Endothelial cell of umbilical vein (primary cell): Measurements from ENCODE around the gene IMPA2. TPM values are rescaled to one million over a fixed set of nuclear protein-coding genes. Genes with fewer than 3 reads are reported as not detected.

Experiments used
- BruUV-seq: library from RNA; stranded (reverse); fragments of 400-500 nt; replicated peaks from 2 replicates; lab custom pipeline; 2021; lab: Mats Ljungman, UMichigan
- CTCF ChIA-PET: fragments of 300-600, 350-600 bp; sonication (Branson Sonifier 250); formaldehyde crosslinking; loops from one replicate; lab custom pipeline; 2021; ENCODE audit warnings: antibody characterized with exemption, inconsistent platforms; lab: Charles Lee
- POLR2A ChIA-PET: fragments of 300-600, 350-600 bp; sonication (Branson Sonifier 250); formaldehyde crosslinking; loops from one replicate; lab custom pipeline; 2021; ENCODE audit warnings: antibody characterized with exemption, inconsistent platforms; lab: Charles Lee
- DNase-seq: peaks from one replicate; pipeline ENCODE4 v3.0.0-alpha.2; 2011; ENCODE audit warnings: low read depth, low spot score
- FAIRE-seq: peaks from 2 replicates; lab custom pipeline; 2011; peaks lifted over from hg19 to GRCh38; lab: Jason Lieb, UNC
- H2AFZ ChIP-seq: 2 replicates; pipeline ENCODE4 v1.6.0; 2012; ENCODE audit warnings: low read depth, low read length, control low read depth, inconsistent platforms
- H3K27ac ChIP-seq: 2 replicates; pipeline ENCODE4 v1.5.1; 2011; ENCODE audit warnings: low read depth, mild to moderate bottlenecking, control low read depth, low read length, moderate library complexity; ENCODE audit not compliant: insufficient read depth
- H3K27me3 ChIP-seq, 2 experiments: 2 replicates each; pipeline versions ENCODE4 v1.6.0 to v1.6.1; 2011; ENCODE audit warnings: low read length in 2 of 2, mixed read lengths in 1 of 2; ENCODE audit not compliant: control insufficient read depth in 2 of 2, insufficient read depth in 2 of 2
- H3K36me3 ChIP-seq, 2 experiments: 2 replicates in 1 of 2; 3 replicates in 1 of 2; pipeline ENCODE4 v1.5.1; 2011; ENCODE audit warnings: low read length in 2 of 2, mild to moderate bottlenecking in 1 of 2, moderate library complexity in 1 of 2; ENCODE audit not compliant: control insufficient read depth in 2 of 2, insufficient read depth in 2 of 2; ENCODE audit errors: extremely low read depth in 1 of 2
- H3K4me1 ChIP-seq: 3 replicates; pipeline ENCODE4 v1.5.1; 2011; ENCODE audit warnings: mild to moderate bottlenecking, low read length; ENCODE audit not compliant: control insufficient read depth, insufficient read depth; ENCODE audit errors: extremely low read depth
- H3K4me2 ChIP-seq: 2 replicates; pipeline ENCODE4 v1.6.1; 2011; ENCODE audit warnings: low read length, control low read depth, mixed read lengths; ENCODE audit not compliant: insufficient read depth
- H3K4me3 ChIP-seq, 3 experiments: fragments of 200-600 bp in 1 of 3; sonication (generic), shearing (Covaris generic) in 1 of 3; replicated peaks in 1 of 3; 2 replicates each; pipeline ENCODE4 v1.5.1; 2011 to 2016; ENCODE audit warnings: control low read depth in 3 of 3, low read length in 3 of 3, mild to moderate bottlenecking in 2 of 3, inconsistent platforms in 1 of 3, low read depth in 1 of 3, moderate library complexity in 1 of 3; ENCODE audit not compliant: insufficient read depth in 1 of 3
- H3K79me2 ChIP-seq: 2 replicates; pipeline ENCODE4 v1.6.0; 2012; ENCODE audit warnings: low read length, inconsistent platforms; ENCODE audit not compliant: control insufficient read depth, insufficient read depth
- H3K9ac ChIP-seq: replicated peaks from 2 replicates; pipeline ENCODE3; 2011; ENCODE audit warnings: low read length, control low read depth; ENCODE audit not compliant: insufficient read depth; ENCODE audit errors: extremely low read depth
- H3K9me1 ChIP-seq: replicated peaks from 3 replicates; pipeline ENCODE4 v1.6.0; 2011; ENCODE audit warnings: mild to moderate bottlenecking, low read length; ENCODE audit not compliant: control insufficient read depth, insufficient read depth; ENCODE audit errors: extremely low read depth
- H3K9me3 ChIP-seq: replicated peaks from 2 replicates; pipeline ENCODE4 v1.5.1; 2012; ENCODE audit warnings: low read length, inconsistent platforms; ENCODE audit not compliant: control insufficient read depth, insufficient read depth
- H4K20me1 ChIP-seq: replicated peaks from 2 replicates; pipeline ENCODE3; 2011; ENCODE audit warnings: mild to moderate bottlenecking, low read length; ENCODE audit not compliant: control insufficient read depth, insufficient read depth; ENCODE audit errors: extremely low read depth
- EZH2 ChIP-seq: IDR thresholded peaks from 2 replicates; pipeline ENCODE4 v1.6.1; 2012; ENCODE audit warnings: borderline replicate concordance, low read depth, mild to moderate bottlenecking, moderate library complexity, low read length, inconsistent platforms; ENCODE audit not compliant: severe bottlenecking
- FOS ChIP-seq: IDR thresholded peaks from 2 replicates; pipeline ENCODE4 v1.6.1; 2011; ENCODE audit warnings: mild to moderate bottlenecking, low read length, moderate library complexity, borderline replicate concordance; ENCODE audit not compliant: insufficient read depth
- GATA2 ChIP-seq: IDR thresholded peaks from 2 replicates; pipeline ENCODE4 v1.7.0; 2011; ENCODE audit warnings: low read depth, mild to moderate bottlenecking, moderate library complexity, mixed read lengths, low read length; ENCODE audit not compliant: insufficient read length, insufficient read depth
- JUN ChIP-seq: IDR thresholded peaks from 2 replicates; pipeline ENCODE4 v1.6.1; 2011; ENCODE audit warnings: borderline replicate concordance, low read depth; ENCODE audit not compliant: insufficient read length, insufficient read depth
- MYC ChIP-seq: IDR thresholded peaks from one replicate; pipeline ENCODE4 v1.6.1; 2011; ENCODE audit warnings: mild to moderate bottlenecking, low read depth, low read length
- POLR2A ChIP-seq: IDR thresholded peaks from 2 replicates; pipeline ENCODE4 v1.6.1; 2012; ENCODE audit warnings: low read depth, mild to moderate bottlenecking, control low read depth, low read length
- POLR2AphosphoS5 ChIP-seq: IDR thresholded peaks from 2 replicates; pipeline ENCODE4 v1.6.1; 2012; ENCODE audit warnings: low read depth, mild to moderate bottlenecking, control low read depth, low read length, moderate library complexity; ENCODE audit not compliant: insufficient read depth
- dilution Hi-C: fragments of 300-500 bp; cut with MboI; formaldehyde crosslinking; loops from one replicate; pipeline ENCODE4 v1.15.0; 2019; ENCODE audit warnings: low sequenced_read_pairs; ENCODE audit not compliant: extremely low pct_ligation_motif_present
- intact Hi-C: fragments of 100-400 bp; cut with micrococcal nuclease; formaldehyde crosslinking; loops from one replicate; pipeline ENCODE4 v1.10.0; 2022
- polyA plus RNA-seq, 4 experiments: library from polyadenylated mRNA; depleted of rRNA in 3 of 4; stranded (reverse) in 3 of 4; unstranded in 1 of 4; fragments of >200 nt; gene quantifications; 2 replicates each; pipeline versions ENCODE4 v1.2.1 to v1.2.3, GENCODE V29; 2011 to 2012; ENCODE audit warnings: missing spikeins in 1 of 4
- total RNA-seq: library from RNA; stranded (reverse); gene quantifications from 2 replicates; pipeline ENCODE4 v1.2.3, GENCODE V29; 2021
- TF ChIP-seq, protein P1 (sequence below): IDR thresholded peaks from 2 replicates; pipeline ENCODE4 v1.6.1; 2011; ENCODE audit not compliant: insufficient read depth, insufficient read length
- TF ChIP-seq, protein P2 (sequence below), 2 donors: IDR thresholded peaks; 1 replicate in 1 of 2; 2 replicates in 1 of 2; pipeline ENCODE4 v1.5.1; 2011; ENCODE audit warnings: low read length in 2 of 2, mild to moderate bottlenecking in 2 of 2, moderate library complexity in 2 of 2, control low read depth in 1 of 2, inconsistent platforms in 1 of 2, low read depth in 1 of 2; ENCODE audit not compliant: insufficient read depth in 1 of 2; ENCODE audit errors: extremely low read depth in 1 of 2

Gene IMPA2
- total and polyA plus RNA-seq, 2 donors (not counting 3 experiments of a cell fraction or from before 2014, with no cell fraction given) = 6.1 to 8.0 TPM

DNA sequence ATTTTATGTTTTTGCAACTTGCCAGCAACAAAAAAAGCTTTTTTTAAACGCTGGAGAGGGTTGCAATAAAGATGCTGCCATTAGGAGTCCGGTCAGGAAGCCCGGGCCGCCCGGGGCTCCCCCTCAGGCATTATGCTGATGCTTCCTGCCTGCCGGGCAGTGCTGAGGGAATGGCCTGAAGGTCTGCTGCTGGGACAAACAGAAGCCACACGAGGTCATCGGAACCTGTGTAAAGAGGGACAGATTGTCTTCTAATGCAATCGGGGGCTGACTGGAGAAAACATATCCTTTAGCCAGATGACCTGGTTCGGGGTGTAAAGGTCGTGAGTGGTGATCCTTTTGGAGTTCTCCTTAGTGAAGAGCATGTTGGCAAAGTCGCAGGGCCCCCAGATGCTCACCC lies 2.3 kb downstream of the IMPA2 start:
- ChIA-PET CTCF (interaction anchor here (0.9 to 4.6 kb wide), 6 partner anchors 8 to 253 kb away, joined by 3 to 74 read pairs (median 4); no protein-coding TSS in a partner anchor), POLR2A (no interaction called here)
- no peaks in the 10 kb centered on the region for H3K79me2 ChIP-seq
- TF ChIP-seq, protein P1, sequence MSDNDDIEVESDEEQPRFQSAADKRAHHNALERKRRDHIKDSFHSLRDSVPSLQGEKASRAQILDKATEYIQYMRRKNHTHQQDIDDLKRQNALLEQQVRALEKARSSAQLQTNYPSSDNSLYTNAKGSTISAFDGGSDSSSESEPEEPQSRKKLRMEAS = no peak
- no peak for TF ChIP-seq MYC
- peak; percentile 18 for FAIRE-seq
- no peak overlapping the region for H3K4me2 ChIP-seq
- no peaks in the 10 kb centered on the region for H3K9me3 ChIP-seq
- dilution Hi-C loops = no loop called here
- intact Hi-C loops = loop anchor here (5.0 kb wide), 1 partner anchor 54 kb away; no protein-coding TSS in a partner anchor
- H3K9ac ChIP-seq = no peak overlapping the region
- BruUV-seq = no TSS peak
- DNase-seq = no peak
- H4K20me1 ChIP-seq = no peaks in the 10 kb centered on the region
- peaks cover 3 to 4% of the 10 kb centered on the region in 2 experiments for H3K27me3 ChIP-seq
- no peak overlapping the region for H2AFZ ChIP-seq
- no peaks in the 10 kb centered on the region for H3K36me3 ChIP-seq
- no peak overlapping the region for H3K4me3 ChIP-seq
- no peak overlapping the region for H3K27ac ChIP-seq
- H3K4me1 ChIP-seq = peaks cover 12% of the 10 kb centered on the region
- H3K9me1 ChIP-seq = no peaks in the 10 kb centered on the region

DNA sequence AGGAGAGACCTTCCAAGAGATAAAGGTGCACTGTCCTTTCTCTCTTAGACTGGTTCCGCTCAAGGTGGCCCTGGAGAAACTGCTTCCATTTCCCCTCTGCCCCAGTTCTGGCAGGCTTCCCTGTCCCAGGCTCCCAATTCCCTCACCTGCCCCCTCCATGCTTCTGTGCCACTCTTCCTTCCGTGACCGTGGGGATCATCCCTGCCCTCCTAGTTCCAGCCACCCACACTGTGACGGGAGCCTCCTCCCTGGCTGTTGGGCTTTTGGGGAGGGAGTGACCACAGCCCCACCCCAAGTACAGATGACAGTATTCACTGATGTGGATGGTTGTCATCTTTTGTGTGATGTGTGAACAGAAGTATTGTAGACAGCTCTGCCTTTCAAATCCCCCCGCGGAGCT lies 2.8 kb downstream of the IMPA2 start:
- Histone ChIP-seq H3K9ac (no peak overlapping the region), H3K4me1 (peaks cover 12% of the 10 kb centered on the region), H3K79me2 (no peaks in the 10 kb centered on the region), H3K27me3 (peaks cover 3 to 4% of the 10 kb centered on the region in 2 experiments), H3K9me1 (no peaks in the 10 kb centered on the region), H3K4me3 (no peak overlapping the region), H2AFZ (no peak overlapping the region), H3K36me3 (no peaks in the 10 kb centered on the region), H3K9me3 (no peaks in the 10 kb centered on the region), H3K4me2 (no peak overlapping the region), H3K27ac (no peak overlapping the region), H4K20me1 (no peaks in the 10 kb centered on the region)
- TF ChIP-seq MYC = no peak
- TF ChIP-seq, protein P1 = no peak
- TF ChIP-seq EZH2 = no peak
- TF ChIP-seq FOS = no peak
- TF ChIP-seq JUN = no peak
- TF ChIP-seq POLR2A = no peak
- TF ChIP-seq, protein P2, sequence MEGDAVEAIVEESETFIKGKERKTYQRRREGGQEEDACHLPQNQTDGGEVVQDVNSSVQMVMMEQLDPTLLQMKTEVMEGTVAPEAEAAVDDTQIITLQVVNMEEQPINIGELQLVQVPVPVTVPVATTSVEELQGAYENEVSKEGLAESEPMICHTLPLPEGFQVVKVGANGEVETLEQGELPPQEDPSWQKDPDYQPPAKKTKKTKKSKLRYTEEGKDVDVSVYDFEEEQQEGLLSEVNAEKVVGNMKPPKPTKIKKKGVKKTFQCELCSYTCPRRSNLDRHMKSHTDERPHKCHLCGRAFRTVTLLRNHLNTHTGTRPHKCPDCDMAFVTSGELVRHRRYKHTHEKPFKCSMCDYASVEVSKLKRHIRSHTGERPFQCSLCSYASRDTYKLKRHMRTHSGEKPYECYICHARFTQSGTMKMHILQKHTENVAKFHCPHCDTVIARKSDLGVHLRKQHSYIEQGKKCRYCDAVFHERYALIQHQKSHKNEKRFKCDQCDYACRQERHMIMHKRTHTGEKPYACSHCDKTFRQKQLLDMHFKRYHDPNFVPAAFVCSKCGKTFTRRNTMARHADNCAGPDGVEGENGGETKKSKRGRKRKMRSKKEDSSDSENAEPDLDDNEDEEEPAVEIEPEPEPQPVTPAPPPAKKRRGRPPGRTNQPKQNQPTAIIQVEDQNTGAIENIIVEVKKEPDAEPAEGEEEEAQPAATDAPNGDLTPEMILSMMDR (IDR thresholded peaks at IDR 0.05; ENCODE audit: extremely low read depth in 1 of 2, insufficient read depth in 1 of 2, low read depth in 1 of 2, low read length in 2 of 2) = no peak
- no peak for TF ChIP-seq POLR2AphosphoS5
- no peak for TF ChIP-seq GATA2
- DNase-seq (no peak), FAIRE-seq (no peak)
- CTCF ChIA-PET = interaction anchor here (4.1 to 4.6 kb wide), 2 partner anchors 12 to 47 kb away, joined by 72 to 74 read pairs; no protein-coding TSS in a partner anchor
- dilution Hi-C loops (no loop called here), intact Hi-C loops (loop anchor here (5.0 kb wide), 1 partner anchor 53 kb away; no protein-coding TSS in a partner anchor)
- no TSS peak for BruUV-seq
- POLR2A ChIA-PET = no interaction called here
